K562 (cell line): ENCODE data around the gene CBY3. TPM values are rescaled to one million over a fixed set of nuclear protein-coding genes. Genes with fewer than 3 reads are reported as not detected.

ENCODE experiments used
- CC2D1A ChIP-seq: fragments of 450-650 bp; IDR thresholded peaks from 2 replicates; pipeline ENCODE4 v1.6.1; 2017; ENCODE audit warnings: mild to moderate bottlenecking
- CHD1 ChIP-seq: fragments of 200-600 bp; sonication (generic); IDR thresholded peaks from one replicate; pipeline ENCODE4 v1.6.1; 2012; ENCODE audit warnings: mild to moderate bottlenecking, moderate library complexity, low read length, inconsistent platforms
- ELF4 ChIP-seq: fragments of 450-650 bp; formaldehyde crosslinking; IDR thresholded peaks from 2 replicates; pipeline ENCODE4 v1.4.0; 2022; ENCODE audit warnings: missing genetic modification characterization
- HCFC1 ChIP-seq: IDR thresholded peaks from 2 replicates; pipeline ENCODE4 v1.6.1; 2012; ENCODE audit warnings: low read depth, low read length, improper control_type of control experiment
- KLF16 ChIP-seq: IDR thresholded peaks from 2 replicates; pipeline ENCODE4 v1.6.1; 2016; ENCODE audit warnings: antibody characterized with exemption
- MBD2 ChIP-seq: sonication (generic); IDR thresholded peaks from 2 replicates; pipeline ENCODE4 v1.6.1; 2016; ENCODE audit warnings: low read depth, borderline replicate concordance
- NFIC ChIP-seq: fragments of 450-650 bp; IDR thresholded peaks from 2 replicates; pipeline ENCODE4 v1.6.1; 2017; ENCODE audit warnings: mild to moderate bottlenecking, inconsistent platforms
- NR1H2 ChIP-seq: sonication (generic); formaldehyde crosslinking; IDR thresholded peaks from 2 replicates; pipeline ENCODE4 v1.4.0; 2020; ENCODE audit warnings: mild to moderate bottlenecking, missing genetic modification reagents
- POLR2AphosphoS5 ChIP-seq: IDR thresholded peaks from 2 replicates; pipeline ENCODE4 v1.6.1; 2011; ENCODE audit warnings: mild to moderate bottlenecking, low read depth, low read length, moderate library complexity; ENCODE audit not compliant: control insufficient read depth, insufficient read depth
- POLR2H ChIP-seq: IDR thresholded peaks from 2 replicates; pipeline ENCODE4 v1.6.1; 2016; ENCODE audit warnings: missing genetic modification characterization, low read depth, mild to moderate bottlenecking, control low read depth, missing compliant biosample characterization, moderate library complexity
- PTRF ChIP-seq: fragments of 450-650 bp; IDR thresholded peaks from 2 replicates; pipeline ENCODE4 v1.6.1; 2016; ENCODE audit warnings: mild to moderate bottlenecking, missing genetic modification characterization, missing compliant biosample characterization
- RAD21 ChIP-seq, 2 experiments: fragments of 250-450 bp in 1 of 2; fragments of 450-650 bp in 1 of 2; sonication (Bioruptor Pico) in 1 of 2; formaldehyde crosslinking in 1 of 2; IDR thresholded peaks in 1 of 2; conservative IDR thresholded peaks in 1 of 2; 2 replicates each; pipeline versions ENCODE4 v1.4.0 to v1.8.0; 2020 to 2022; ENCODE audit warnings: mild to moderate bottlenecking in 2 of 2, moderate library complexity in 1 of 2
- RB1 ChIP-seq: fragments of 450-650 bp; IDR thresholded peaks from 2 replicates; pipeline ENCODE4 v1.6.1; 2017; ENCODE audit warnings: low read depth, mild to moderate bottlenecking
- RBBP5 ChIP-seq: fragments of 200-600 bp; sonication (generic); IDR thresholded peaks from 2 replicates; pipeline ENCODE4 v1.6.1; 2012; ENCODE audit warnings: borderline replicate concordance, mild to moderate bottlenecking, low read length, control low read depth, inconsistent platforms; ENCODE audit not compliant: insufficient read depth, poor library complexity, severe bottlenecking
- RBM17 ChIP-seq: fragments of 200-400 bp; formaldehyde crosslinking; IDR thresholded peaks from 2 replicates; pipeline ENCODE4 v1.6.1; 2017; ENCODE audit warnings: low read depth, mild to moderate bottlenecking, low read length, borderline replicate concordance
- SIN3A ChIP-seq, 2 experiments: fragments of 150-350 bp in 1 of 2; IDR thresholded peaks; 2 replicates each; pipeline ENCODE4 v1.6.1; 2011 to 2016; ENCODE audit warnings: borderline replicate concordance in 2 of 2, low read depth in 2 of 2, low read length in 2 of 2, mild to moderate bottlenecking in 2 of 2, moderate library complexity in 2 of 2; ENCODE audit not compliant: control insufficient read depth in 1 of 2
- SMARCA4 ChIP-seq: fragments of 450-650 bp; IDR thresholded peaks from 2 replicates; pipeline ENCODE4 v1.6.1; 2016
- ZNF232 ChIP-seq: sonication (generic); formaldehyde crosslinking; IDR thresholded peaks from 2 replicates; pipeline ENCODE4 v1.8.0; 2022; ENCODE audit warnings: mild to moderate bottlenecking, missing genetic modification reagents
- ZNF384 ChIP-seq: IDR thresholded peaks from 2 replicates; pipeline ENCODE4 v1.6.1; 2012; ENCODE audit warnings: low read depth, low read length, improper control_type of control experiment
- polyA plus RNA-seq, 8 experiments: library from polyadenylated mRNA; depleted of rRNA in 4 of 8; stranded (reverse) in 5 of 8; unstranded in 3 of 8; fragments of >200 nt; fragmentation: Nextera tagmentation in 2 of 8; fragmentation: Illumina TruSeq in 1 of 8; extraction: Ambion mirVana in 2 of 8; extraction: Trizol in 1 of 8; gene quantifications; 2 replicates each; pipeline versions ENCODE4 v1.2.1 to v1.2.3, GENCODE V29; 2011 to 2014; ENCODE audit warnings: inconsistent platforms in 1 of 8, missing spikeins in 1 of 8
- total RNA-seq, 7 experiments: library from RNA; depleted of rRNA in 6 of 7; stranded (reverse); fragments of >200 nt in 6 of 7; fragmentation: Illumina TruSeq in 2 of 7; extraction: Trizol in 2 of 7; gene quantifications; 2 replicates each; pipeline versions ENCODE4 v1.2.1 to v1.2.3, GENCODE V29; 2011 to 2021; ENCODE audit warnings: low replicate concordance in 1 of 7
- TF ChIP-seq, protein P1 (sequence below): sonication (generic); formaldehyde crosslinking; IDR thresholded peaks from 2 replicates; pipeline ENCODE4 v1.4.0; 2020; ENCODE audit warnings: mild to moderate bottlenecking, missing genetic modification reagents
- TF ChIP-seq, protein P2 (sequence below), 2 experiments: fragments of 200-800 bp in 1 of 2; sonication (Bioruptor generic) in 1 of 2; sonication (generic) in 1 of 2; formaldehyde crosslinking in 1 of 2; IDR thresholded peaks in 1 of 2; conservative IDR thresholded peaks in 1 of 2; 2 replicates each; pipeline versions ENCODE4 v1.5.0 to v1.6.1; 2016 to 2020; ENCODE audit warnings: missing compliant biosample characterization in 1 of 2, missing genetic modification characterization in 1 of 2, missing genetic modification reagents in 1 of 2
- TF ChIP-seq, protein P3 (sequence below): fragments of 450-650 bp; formaldehyde crosslinking; IDR thresholded peaks from 2 replicates; pipeline ENCODE4 v1.4.0; 2020; ENCODE audit warnings: mild to moderate bottlenecking, moderate library complexity
- TF ChIP-seq, protein P4 (sequence below): fragments of 450-650 bp; IDR thresholded peaks from 2 replicates; pipeline ENCODE4 v1.6.1; 2016; ENCODE audit warnings: antibody characterized with exemption

CBY3 gene
- total and polyA plus RNA-seq, 9 of the 15 experiments (the other 6 are each of a cell fraction or from before 2014, with no cell fraction given), result not detected

DNA sequence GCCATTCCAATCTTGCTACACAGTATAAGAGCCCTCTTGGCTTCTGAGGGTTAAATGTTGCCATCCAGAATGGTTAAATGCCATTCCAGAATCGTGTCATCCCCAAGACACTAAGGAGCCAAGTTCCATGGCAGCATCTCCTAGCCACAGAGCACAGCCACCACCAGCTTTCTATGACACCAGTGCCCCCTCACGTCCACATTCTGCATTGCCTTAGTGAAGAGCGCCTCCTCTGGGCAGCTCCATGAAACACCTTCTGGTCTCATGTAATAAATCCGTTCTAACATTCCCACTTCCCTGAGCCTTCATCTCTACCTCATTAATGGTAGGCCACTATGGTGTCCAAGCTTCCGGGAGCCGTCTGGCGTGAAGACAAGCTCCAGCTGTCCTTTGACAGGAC is 12.4 kb downstream of the CBY3 start (continued):
- TF ChIP-seq RBM17 (no peak), CC2D1A (peak; percentile 68; the same call in 1 of the 2 replicates), RAD21 (CRISPR knock-in tag; conservative IDR thresholded peaks at IDR 0.05 in 1 of 2, IDR thresholded peaks at IDR 0.05 in 1 of 2) (peak; percentile 73 to 92), RB1 (peak; percentile 45), CHD1 (no peak), PTRF (tag) (no peak), ELF4 (CRISPR knock-in tag) (no peak), MBD2 (no peak), SMARCA4 (0 out of 2 replicates have a peak, but pooled peaks have one; percentile 17), HCFC1 (peak; percentile 50; the same call in 1 of the 2 replicates), SIN3A (IDR thresholded peaks at IDR 0.05; ENCODE audit: borderline replicate concordance in 2 of 2, control insufficient read depth in 1 of 2, low read depth in 2 of 2, low read length in 2 of 2) (no peak), ZNF384 (peak; percentile 31; the same call in 1 of the 2 replicates), POLR2AphosphoS5 (no peak), POLR2H (tag) (no peak), KLF16 (peak; percentile 73; the same call in 1 of the 2 replicates), RBBP5 (no peak), ZNF232 (CRISPR knock-in tag) (no peak), NR1H2 (0 out of 2 replicates have a peak, but pooled peaks have one; percentile 62), NFIC (0 out of 2 replicates have a peak, but pooled peaks have one; percentile 9)
- TF ChIP-seq, protein P1, sequence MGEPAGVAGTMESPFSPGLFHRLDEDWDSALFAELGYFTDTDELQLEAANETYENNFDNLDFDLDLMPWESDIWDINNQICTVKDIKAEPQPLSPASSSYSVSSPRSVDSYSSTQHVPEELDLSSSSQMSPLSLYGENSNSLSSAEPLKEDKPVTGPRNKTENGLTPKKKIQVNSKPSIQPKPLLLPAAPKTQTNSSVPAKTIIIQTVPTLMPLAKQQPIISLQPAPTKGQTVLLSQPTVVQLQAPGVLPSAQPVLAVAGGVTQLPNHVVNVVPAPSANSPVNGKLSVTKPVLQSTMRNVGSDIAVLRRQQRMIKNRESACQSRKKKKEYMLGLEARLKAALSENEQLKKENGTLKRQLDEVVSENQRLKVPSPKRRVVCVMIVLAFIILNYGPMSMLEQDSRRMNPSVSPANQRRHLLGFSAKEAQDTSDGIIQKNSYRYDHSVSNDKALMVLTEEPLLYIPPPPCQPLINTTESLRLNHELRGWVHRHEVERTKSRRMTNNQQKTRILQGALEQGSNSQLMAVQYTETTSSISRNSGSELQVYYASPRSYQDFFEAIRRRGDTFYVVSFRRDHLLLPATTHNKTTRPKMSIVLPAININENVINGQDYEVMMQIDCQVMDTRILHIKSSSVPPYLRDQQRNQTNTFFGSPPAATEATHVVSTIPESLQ (CRISPR knock-in tag), result no peak
- TF ChIP-seq, protein P2, sequence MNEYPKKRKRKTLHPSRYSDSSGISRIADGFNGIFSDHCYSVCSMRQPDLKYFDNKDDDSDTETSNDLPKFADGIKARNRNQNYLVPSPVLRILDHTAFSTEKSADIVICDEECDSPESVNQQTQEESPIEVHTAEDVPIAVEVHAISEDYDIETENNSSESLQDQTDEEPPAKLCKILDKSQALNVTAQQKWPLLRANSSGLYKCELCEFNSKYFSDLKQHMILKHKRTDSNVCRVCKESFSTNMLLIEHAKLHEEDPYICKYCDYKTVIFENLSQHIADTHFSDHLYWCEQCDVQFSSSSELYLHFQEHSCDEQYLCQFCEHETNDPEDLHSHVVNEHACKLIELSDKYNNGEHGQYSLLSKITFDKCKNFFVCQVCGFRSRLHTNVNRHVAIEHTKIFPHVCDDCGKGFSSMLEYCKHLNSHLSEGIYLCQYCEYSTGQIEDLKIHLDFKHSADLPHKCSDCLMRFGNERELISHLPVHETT (CRISPR knock-in tag; conservative IDR thresholded peaks at IDR 0.05 in 1 of 2, IDR thresholded peaks at IDR 0.05 in 1 of 2), result no peak
- TF ChIP-seq, protein P3, sequence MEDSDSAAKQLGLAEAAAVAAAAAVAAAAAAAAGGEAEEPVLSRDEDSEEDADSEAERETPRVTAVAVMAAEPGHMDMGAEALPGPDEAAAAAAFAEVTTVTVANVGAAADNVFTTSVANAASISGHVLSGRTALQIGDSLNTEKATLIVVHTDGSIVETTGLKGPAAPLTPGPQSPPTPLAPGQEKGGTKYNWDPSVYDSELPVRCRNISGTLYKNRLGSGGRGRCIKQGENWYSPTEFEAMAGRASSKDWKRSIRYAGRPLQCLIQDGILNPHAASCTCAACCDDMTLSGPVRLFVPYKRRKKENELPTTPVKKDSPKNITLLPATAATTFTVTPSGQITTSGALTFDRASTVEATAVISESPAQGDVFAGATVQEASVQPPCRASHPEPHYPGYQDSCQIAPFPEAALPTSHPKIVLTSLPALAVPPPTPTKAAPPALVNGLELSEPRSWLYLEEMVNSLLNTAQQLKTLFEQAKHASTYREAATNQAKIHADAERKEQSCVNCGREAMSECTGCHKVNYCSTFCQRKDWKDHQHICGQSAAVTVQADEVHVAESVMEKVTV (CRISPR knock-in tag), result peak; percentile 68
- TF ChIP-seq, protein P4, sequence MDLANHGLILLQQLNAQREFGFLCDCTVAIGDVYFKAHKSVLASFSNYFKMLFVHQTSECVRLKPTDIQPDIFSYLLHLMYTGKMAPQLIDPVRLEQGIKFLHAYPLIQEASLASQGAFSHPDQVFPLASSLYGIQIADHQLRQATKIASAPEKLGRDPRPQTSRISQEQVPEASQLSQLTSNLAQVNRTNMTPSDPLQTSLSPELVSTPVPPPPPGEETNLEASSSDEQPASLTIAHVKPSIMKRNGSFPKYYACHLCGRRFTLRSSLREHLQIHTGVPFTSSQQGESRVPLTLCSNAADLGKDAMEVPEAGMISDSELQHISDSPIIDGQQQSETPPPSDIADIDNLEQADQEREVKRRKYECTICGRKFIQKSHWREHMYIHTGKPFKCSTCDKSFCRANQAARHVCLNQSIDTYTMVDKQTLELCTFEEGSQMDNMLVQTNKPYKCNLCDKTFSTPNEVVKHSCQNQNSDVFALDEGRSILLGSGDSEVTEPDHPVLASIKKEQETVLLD, result no peak
